Body of pancreas (tissue), 4 donors: ENCODE data around the gene TNFRSF4. TPM values are rescaled to one million over a fixed set of nuclear protein-coding genes. Genes with fewer than 3 reads are reported as not detected.
"Not testable (repeated sequence)": the region's sequence is repeated elsewhere in the genome, so short reads cannot be mapped to it uniquely, and the experiment has no call there.

Experiments
- ATAC-seq: fragments of 150-250 bp; one replicate; pipeline ENCODE4 v1.9.1; 2016
- DNase-seq, 4 donors: peaks; one replicate each; pipeline ENCODE4 v3.0.0-alpha.2; 2019
- H3K27ac ChIP-seq, 4 donors: fragments of 200-600 bp; sonication (generic); 1 replicate in 3 of 4; 2 replicates in 1 of 4; pipeline versions ENCODE4 v1.5.1 to v1.6.1; 2016 to 2019; ENCODE audit warnings: mild to moderate bottlenecking in 1 of 4, mixed read lengths in 1 of 4, moderate library complexity in 1 of 4
- H3K27me3 ChIP-seq, 2 donors: fragments of 200-600 bp; sonication (generic); one replicate each; pipeline ENCODE4 v1.6.0; 2016; ENCODE audit warnings: mild to moderate bottlenecking in 1 of 2
- H3K36me3 ChIP-seq, 2 donors: fragments of 200-600 bp; sonication (generic); replicated peaks in 1 of 2; 2 replicates each; pipeline ENCODE4 v1.5.1; 2016; ENCODE audit warnings: low read depth in 2 of 2; ENCODE audit not compliant: insufficient read depth in 1 of 2
- H3K4me1 ChIP-seq: fragments of 200-600 bp; sonication (generic); one replicate; pipeline ENCODE4 v1.6.0; 2016
- H3K4me3 ChIP-seq, 2 donors: fragments of 200-600 bp; sonication (generic); 1 replicate in 1 of 2; 2 replicates in 1 of 2; pipeline ENCODE4 v1.5.1; 2016 to 2019
- H3K9me3 ChIP-seq, 3 donors: fragments of 200-600 bp; sonication (generic); 1 replicate in 2 of 3; 2 replicates in 1 of 3; pipeline ENCODE4 v1.5.1; 2016
- CTCF ChIP-seq, 7 experiments: fragments of 450-650 bp in 4 of 7; fragments of 200-600 bp in 3 of 7; sonication (generic) in 3 of 7; IDR thresholded peaks; one replicate each; pipeline ENCODE4 v1.5.1; 2016 to 2019; ENCODE audit warnings: antibody characterized with exemption in 7 of 7
- POLR2A ChIP-seq, 3 donors: fragments of 450-650 bp; IDR thresholded peaks; one replicate each; pipeline ENCODE4 v1.6.1; 2016; ENCODE audit warnings: antibody characterized with exemption in 3 of 3, mild to moderate bottlenecking in 2 of 3
- WGBS, 2 donors: methylation state at CpG; one replicate each; pipeline ENCODE4 v1.1.5; 2017; 5-methylcytosine and 5-hydroxymethylcytosine counted together
- intact Hi-C: fragments of 100-400 bp; cut with DNase I; formaldehyde crosslinking; loops from one replicate; pipeline ENCODE4 v1.15.1; 2023
- total RNA-seq, 2 donors: library from RNA; depleted of rRNA; stranded (reverse); fragments of >200 nt; gene quantifications; one replicate each; pipeline ENCODE4 v1.1.0, GENCODE V29; 2016

Gene TNFRSF4
- total RNA-seq, 2 donors from 2014 or later, result 0.99 to 2.6 TPM

DNA sequence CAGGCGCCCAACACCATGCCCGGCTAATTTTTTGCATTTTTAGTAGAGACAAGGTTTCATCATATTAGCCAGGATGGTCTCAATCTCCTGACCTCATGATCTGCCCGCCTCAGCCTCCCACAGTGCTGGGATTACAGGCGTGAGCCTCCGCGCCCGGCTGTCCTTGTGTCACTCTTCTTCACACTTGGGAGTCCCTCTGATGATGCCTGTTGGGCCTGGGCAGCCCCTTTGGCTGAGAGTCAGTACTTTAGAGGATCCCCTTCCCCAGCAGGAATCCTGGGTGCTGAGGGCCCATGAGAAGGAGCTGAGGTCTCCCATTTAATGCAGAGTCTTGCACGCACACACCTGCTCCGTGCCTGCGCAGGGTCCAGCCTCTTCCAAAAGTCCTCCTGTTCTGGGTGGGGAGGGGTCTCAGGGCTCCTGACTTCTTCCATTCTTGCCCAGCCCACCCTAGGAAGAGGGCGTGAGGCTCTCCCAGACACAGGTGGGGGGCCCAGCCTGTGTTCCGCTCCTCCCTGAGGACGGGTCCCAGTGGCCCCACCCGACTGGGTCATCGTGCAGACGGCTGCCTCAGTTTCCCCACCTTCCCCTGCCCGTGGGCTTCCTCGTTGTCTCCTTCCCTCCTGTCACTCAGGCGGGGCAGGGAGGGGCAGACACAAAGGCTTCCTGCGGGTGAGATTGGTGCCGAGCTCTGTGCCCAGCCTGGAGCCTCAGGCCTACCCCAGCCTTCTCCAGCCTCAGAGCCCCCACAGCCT is 36.3 kb downstream of the TNFRSF4 start:
- Histone ChIP-seq H3K27ac (no peak overlapping the region), H3K4me3 (no peak overlapping the region), H3K4me1 (no peaks in the 10 kb centered on the region), H3K27me3 (no peaks in the 10 kb centered on the region), H3K9me3 (no peaks in the 10 kb centered on the region), H3K36me3 (no peaks in the 10 kb centered on the region)
- intact Hi-C loops, result no loop called here
- WGBS, 2 donors, result 86 to 90% methylated on average over 13 to 21 of the region's 21 CpGs
- ATAC-seq (no peak), DNase-seq (peak in 1 of 4 donors; percentile 4)
- TF ChIP-seq CTCF (IDR thresholded peaks at IDR 0.05), result no peak
- no peak for TF ChIP-seq POLR2A (IDR thresholded peaks at IDR 0.05)

GRCh38 chr1:1176931-1177330 is 37.0 kb downstream of the TNFRSF4 start:
- DNase-seq (no peak), ATAC-seq (no peak)
- Histone ChIP-seq H3K27ac (no peak overlapping the region), H3K4me1 (no peaks in the 10 kb centered on the region), H3K36me3 (no peaks in the 10 kb centered on the region), H3K9me3 (no peaks in the 10 kb centered on the region), H3K4me3 (no peak overlapping the region), H3K27me3 (no peaks in the 10 kb centered on the region)
- intact Hi-C loops, result no loop called here
- 74 to 80% methylated on average over 5 to 7 of the region's 7 CpGs for WGBS, 2 donors
- TF ChIP-seq CTCF (IDR thresholded peaks at IDR 0.05), result no peak
- no peak for TF ChIP-seq POLR2A (IDR thresholded peaks at IDR 0.05)

DNA sequence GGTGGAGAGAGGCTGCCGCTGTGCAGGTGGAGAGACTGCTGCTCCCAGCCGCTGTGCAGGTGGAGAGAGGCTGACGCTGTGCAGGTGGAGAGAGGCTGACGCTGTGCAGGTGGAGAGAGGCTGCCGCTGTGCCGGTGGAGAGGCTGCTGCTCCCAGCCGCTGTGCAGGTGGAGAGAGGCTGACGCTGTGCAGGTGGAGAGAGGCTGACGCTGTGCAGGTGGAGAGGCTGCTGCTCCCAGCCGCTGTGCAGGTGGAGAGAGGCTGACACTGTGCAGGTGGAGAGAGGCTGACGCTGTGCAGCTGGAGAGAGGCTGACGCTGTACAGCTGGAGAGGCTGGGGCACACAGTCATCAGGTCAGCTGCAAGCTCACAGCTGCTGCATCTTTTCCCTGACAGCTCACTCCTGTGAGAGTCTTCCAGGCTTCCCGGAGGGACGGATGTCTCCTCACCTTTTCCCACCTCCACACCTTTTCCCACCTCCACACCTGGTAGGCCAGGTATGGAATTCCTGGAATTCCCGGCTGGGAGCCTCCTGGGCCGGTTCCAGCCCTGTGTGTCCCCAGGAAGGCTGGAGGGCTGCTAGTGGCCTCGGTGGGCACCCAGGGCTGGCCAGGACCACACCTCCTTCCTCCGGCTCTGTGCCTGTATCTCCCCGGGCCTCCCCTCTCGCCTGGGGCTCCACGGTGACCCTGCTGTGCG is 37.7 kb downstream of the TNFRSF4 start:
- H3K4me1 ChIP-seq, H3K27ac ChIP-seq, H3K4me3 ChIP-seq, H3K9me3 ChIP-seq, H3K27me3 ChIP-seq, intact Hi-C loops, ATAC-seq, H3K36me3 ChIP-seq: not testable (repeated sequence)
- peak in 2 of 4 donors; percentile 7 to 10 for DNase-seq
- 54 to 70% methylated on average over 17 to 22 of the region's 22 CpGs for WGBS, 2 donors

GRCh38 chr1:1175221-1176062 is 38.5 kb downstream of the TNFRSF4 start:
- H3K4me1 ChIP-seq, result no peaks in the 10 kb centered on the region
- H3K27ac ChIP-seq, result no peak overlapping the region
- peak in 2 of 4 donors; percentile 4 to 8 for DNase-seq
- no peaks in the 10 kb centered on the region for H3K36me3 ChIP-seq
- no peaks in the 10 kb centered on the region for H3K27me3 ChIP-seq
- H3K4me3 ChIP-seq, result no peak overlapping the region
- no peaks in the 10 kb centered on the region for H3K9me3 ChIP-seq
- no peak for ATAC-seq
- WGBS, 2 donors, result 83 to 91% methylated on average over 27 to 29 of the region's 29 CpGs
- intact Hi-C loops, result no loop called here
- TF ChIP-seq POLR2A (IDR thresholded peaks at IDR 0.05) (no peak), CTCF (IDR thresholded peaks at IDR 0.05) (no peak)
